Heart right ventricle (tissue), 16 donors: ENCODE results near the gene PHF12. TPM values are rescaled to one million over a fixed set of nuclear protein-coding genes. Genes with fewer than 3 reads are reported as not detected.
A peak's percentile ranks its signal among the peaks of the same experiment; 100 is the strongest.

Source experiments
- ATAC-seq, 8 donors: fragments of 200-7000 bp; cut with Tn5 transposase; one replicate each; pipeline ENCODE4 v1.9.1; 2020; ENCODE audit warnings: mild to moderate bottlenecking in 8 of 8, moderate library complexity in 8 of 8, moderate number of reproducible peaks in 1 of 8
- DNase-seq, 2 donors: peaks; one replicate each; pipeline ENCODE4 v3.0.0-alpha.2; 2020
- H3K27ac ChIP-seq, 10 donors: fragments of 200-600 bp; sonication (generic) in 2 of 10; one replicate each; pipeline versions ENCODE4 v1.5.0 to v1.8.0; 2020 to 2022; ENCODE audit warnings: mild to moderate bottlenecking in 3 of 10
- H3K27me3 ChIP-seq, 7 donors: fragments of 200-600 bp; one replicate each; pipeline ENCODE4 v1.8.0; 2021 to 2022; ENCODE audit warnings: mild to moderate bottlenecking in 2 of 7
- H3K36me3 ChIP-seq, 9 donors: fragments of 200-600 bp; sonication (generic) in 1 of 9; one replicate each; pipeline versions ENCODE4 v1.5.0 to v1.8.0; 2020 to 2022; ENCODE audit warnings: mild to moderate bottlenecking in 2 of 9
- H3K4me1 ChIP-seq, 9 donors: fragments of 200-600 bp; sonication (generic) in 1 of 9; one replicate each; pipeline versions ENCODE4 v1.5.0 to v1.8.0; 2020 to 2022; ENCODE audit warnings: mild to moderate bottlenecking in 4 of 9
- H3K4me3 ChIP-seq, 10 donors: fragments of 200-600 bp; sonication (generic) in 2 of 10; one replicate each; pipeline versions ENCODE4 v1.5.0 to v1.8.0; 2020 to 2022; ENCODE audit warnings: mild to moderate bottlenecking in 7 of 10, moderate library complexity in 2 of 10
- H3K9me3 ChIP-seq, 11 donors: fragments of 200-600 bp in 10 of 11; sonication (generic) in 2 of 11; one replicate each; pipeline versions ENCODE4 v1.5.0 to v1.8.0; 2013 to 2022; ENCODE audit warnings: mild to moderate bottlenecking in 2 of 11, control low read depth in 1 of 11, moderate library complexity in 1 of 11
- CTCF ChIP-seq, 9 donors: fragments of 200-600 bp; sonication (generic) in 2 of 9; IDR thresholded peaks; one replicate each; pipeline versions ENCODE4 v1.5.0 to v1.8.0; 2021 to 2022; ENCODE audit warnings: antibody characterized with exemption in 9 of 9, mild to moderate bottlenecking in 5 of 9, moderate library complexity in 1 of 9
- WGBS, 2 donors: extraction: QIAGEN DNeasy Blood & Tissue Kit; methylation state at CpG; one replicate each; pipeline ENCODE4 v1.1.7; 2013; ENCODE audit warnings: inconsistent platforms in 1 of 2; 5-methylcytosine and 5-hydroxymethylcytosine counted together
- intact Hi-C, 10 donors: fragments of 100-400 bp; cut with DNase I; formaldehyde crosslinking; loops; one replicate each; pipeline versions ENCODE4 v1.11.1 to v1.14.2; 2022
- long read RNA-seq, 3 donors: library from polyadenylated mRNA; unstranded; transcript quantifications; one replicate each; pipeline ENCODE4 v2.0.0, GENCODE V29; 2020 to 2021
- polyA plus RNA-seq, 2 donors: library from polyadenylated mRNA; stranded (reverse); fragments of 200-250 nt; gene quantifications; one replicate each; pipeline ENCODE4 v1.2.3, GENCODE V29; 2013
- total RNA-seq, 10 donors: library from RNA; stranded (reverse); fragmentation: NEBNext Ultra II Directional in 3 of 10; extraction: Animal tissue kit (Norgen Biotek cat#: 25700) in 3 of 10; gene quantifications; one replicate each; pipeline versions ENCODE4 v1.2.1 to v1.2.4, GENCODE V29; 2021 to 2023
- donor health status: Arrhythmogenic right ventricular cardiomyopathy.
- donor health status: ischemic (EF 13 %, LVEDD 7.1; RV severe dilation, severe dysfunction).
- donor health status: healthy with polysubstance abuse.
- donor health status: DM: no; HTN: yes; CAD: no.
- donor health status: DM: no; HTN: no; CAD: no.
- donor health status: ischemic (EF 25% LVEDD 6.9; RV normal size, moderate dysfunction).
- donor health status: ischemic (EF 25% LVEDD 5.7; RV mildly dilated, moderate dysfunction).
- donor health status: healthy.
- donor health status: DM: yes; HTN: yes; CAD: no.
- donor health status: Ischemic cardiomyopathy.
- donor health status: ischemic (EF 35%, LVEDD 5.7; RV mildly dilated, moderate dysfunction).
- donor health status: nonischemic (EF 11% LVEDD 7.7; RV severe dilation, severe dysfunction).
- donor health status: DM: yes; HTN: yes; CAD: no.
- donor health status: PGD.
- donor health status: ischemic (EF 29% LVEDD 5.4; RV normal size, mild dysfunction).
- donor health status: nonischemic (EF 23%, LVEDD 6.1; RV moderate dilation, normal function).

The PHF12 gene
- total RNA-seq (10 to 100 TPM; 18.4 to 28.0 (median 21.6) TPM), polyA plus RNA-seq (10 to 100 TPM in 1 of 2 donors, 1 to 10 TPM in 1; 7.3 to 11.2 TPM)
- long read RNA-seq, donor 1, full-length matches to known transcripts, result 1 of 9 reads
- long read RNA-seq, donor 1, partial matches to known transcripts, result 7 of 9 reads
- long read RNA-seq, donor 1, other reads (novel, unspliced or antisense), result 1 of 9 reads
- long read RNA-seq, donor 2, partial matches to known transcripts, result 0 of 1 reads
- long read RNA-seq, donor 2, other reads (novel, unspliced or antisense), result 1 of 1 reads
- long read RNA-seq, donor 3, partial matches to known transcripts, result 21 of 24 reads
- long read RNA-seq, donor 3, other reads (novel, unspliced or antisense), result 3 of 24 reads

- H3K4me1 ChIP-seq, result peaks cover 12 to 36% (median 33%) of the 10 kb centered on the region in 9 donors
- intact Hi-C loops, result loop anchor here in 5 of 10 donors (5.0 to 10.0 kb wide), 4 partner anchors 224 to 617 kb away; partner anchors contain the start of genes NEK8 (in 4 of the 5), TLCD1 (in 4 of the 5), IFT20 (in 2 of the 5) and TNFAIP1 (in 2 of the 5)
- H3K27me3 ChIP-seq, result no peaks in the 10 kb centered on the region
- peak within 1 kb of the TSS; percentile 68 to 93 (median 88) for H3K4me3 ChIP-seq
- peak within 1 kb of the TSS; percentile 87 to 99 (median 98) for H3K27ac ChIP-seq
- peak; percentile 99 to 100 for DNase-seq
- 0 to 1% methylated on average over 51 of the region's 51 CpGs for WGBS, 2 donors
- peak; percentile 86 to 95 (median 90) for ATAC-seq
- H3K9me3 ChIP-seq, result no peaks in the 10 kb centered on the region
- no peak for TF ChIP-seq CTCF (IDR thresholded peaks at IDR 0.05)
- peaks cover 0 to 18% (median 0%) of the 10 kb centered on the region in 9 donors for H3K36me3 ChIP-seq
Measured at GRCh38 chr17:28951428-28951990, at the start of gene PHF12. PHF12 (minus strand) TSS chr17:28951518; CDS start chr17:28950960, 558 bp downstream.

- Histone ChIP-seq H3K9me3 (no peaks in the 10 kb centered on the region), H3K4me1 (peaks cover 0 to 10% (median 0%) of the 10 kb centered on the region in 9 donors), H3K27me3 (peaks cover 4 to 36% (median 35%) of the 10 kb centered on the region in 7 donors), H3K27ac (no peak overlapping the region), H3K4me3 (no peak overlapping the region), H3K36me3 (no peaks in the 10 kb centered on the region)
- intact Hi-C loops, result no loop called here
- DNase-seq (no peak), ATAC-seq (no peak)
- no peak for TF ChIP-seq CTCF (IDR thresholded peaks at IDR 0.05)
- 87 to 89% methylated on average over 5 of the region's 5 CpGs for WGBS, 2 donors
Measured at GRCh38 chr17:29000973-29001372, 49.7 kb upstream of the PHF12 start.

- H3K27ac ChIP-seq, result no peak overlapping the region
- intact Hi-C loops, result no loop called here
Measured at GRCh38 chr17:28999206-28999605, 47.9 kb upstream of the PHF12 start.

More at GRCh38 chr17:28999206-28999605, 47.9 kb upstream of the PHF12 start:
- Histone ChIP-seq H3K9me3 (no peaks in the 10 kb centered on the region), H3K4me1 (peaks cover 0 to 6% (median 0%) of the 10 kb centered on the region in 9 donors), H3K27me3 (peaks cover 0 to 19% (median 17%) of the 10 kb centered on the region in 7 donors), H3K36me3 (no peaks in the 10 kb centered on the region), H3K4me3 (no peak overlapping the region)
- TF ChIP-seq CTCF (IDR thresholded peaks at IDR 0.05), result no peak
- DNase-seq (no peak), ATAC-seq (no peak)
- 69 to 72% methylated on average over 5 of the region's 5 CpGs for WGBS, 2 donors
